Measurements from ENCODE around the gene ATAT1.

The ATAT1 gene

DNA sequence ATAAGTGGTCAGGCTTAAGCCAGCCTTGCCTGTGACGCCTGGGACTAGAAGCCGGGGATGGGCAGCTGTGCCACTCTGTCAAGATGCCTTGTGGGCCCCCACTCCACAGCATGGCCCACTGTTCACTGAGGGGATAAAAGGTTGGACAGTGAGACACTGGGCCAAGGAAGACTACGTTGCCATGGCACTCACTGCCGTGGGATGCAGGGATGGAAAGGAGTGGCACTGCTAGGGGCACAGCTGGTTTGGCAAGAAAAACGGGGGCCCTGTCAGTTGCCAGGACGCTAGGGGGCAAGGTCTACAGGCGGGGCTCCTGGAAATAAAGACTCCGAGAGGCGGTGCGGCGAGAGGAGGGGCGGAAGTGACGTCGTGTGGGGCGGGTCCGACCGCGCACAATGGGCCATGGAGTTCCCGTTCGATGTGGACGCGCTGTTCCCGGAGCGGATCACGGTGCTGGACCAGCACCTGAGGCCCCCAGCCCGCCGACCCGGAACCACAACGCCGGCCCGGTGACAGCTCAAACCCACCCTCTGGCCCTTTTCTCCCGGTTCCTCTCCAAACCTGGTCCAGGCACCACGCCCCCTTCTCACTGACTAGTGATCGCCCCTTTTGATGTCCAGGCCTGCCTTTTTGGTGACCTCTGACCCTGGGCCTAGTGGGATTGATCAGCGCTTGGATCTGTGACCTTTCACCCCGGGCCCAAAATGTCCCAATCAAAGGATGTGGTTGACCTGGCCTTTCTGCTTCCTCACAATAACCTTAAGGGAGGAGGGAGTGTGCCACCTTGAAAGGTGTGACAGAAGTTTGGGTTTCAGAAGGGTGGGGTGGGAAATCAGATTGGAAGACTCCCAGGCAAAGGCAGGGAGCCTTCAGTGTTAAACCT lies at the start of gene ATAT1:
Gene ATAT1, plus strand, starts transcription at position 391 of the 883 bp plus-strand sequence.
- peak; percentile 76 for DNase-seq (ENCODE audit: low read depth)

DNA sequence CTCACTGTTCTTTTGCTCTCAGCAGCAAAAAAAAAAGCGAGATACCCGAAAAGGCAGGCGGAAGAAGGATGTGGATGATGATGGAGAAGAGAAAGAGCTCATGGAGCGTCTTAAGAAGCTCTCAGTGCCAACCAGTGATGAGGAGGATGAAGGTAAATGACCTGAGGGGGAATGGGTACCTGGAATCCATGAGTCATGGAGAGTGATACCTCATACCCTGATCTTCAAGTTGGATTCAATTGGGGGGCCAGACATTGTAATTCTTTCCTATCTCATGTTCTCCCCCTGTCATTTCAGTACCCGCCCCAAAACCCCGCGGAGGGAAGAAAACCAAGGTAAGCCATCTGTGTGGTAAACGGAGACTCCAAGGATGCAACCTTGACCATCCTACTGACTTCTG lies 48.6 kb upstream of the ATAT1 start:
- no peak for DNase-seq (ENCODE audit: low read depth)

DNA sequence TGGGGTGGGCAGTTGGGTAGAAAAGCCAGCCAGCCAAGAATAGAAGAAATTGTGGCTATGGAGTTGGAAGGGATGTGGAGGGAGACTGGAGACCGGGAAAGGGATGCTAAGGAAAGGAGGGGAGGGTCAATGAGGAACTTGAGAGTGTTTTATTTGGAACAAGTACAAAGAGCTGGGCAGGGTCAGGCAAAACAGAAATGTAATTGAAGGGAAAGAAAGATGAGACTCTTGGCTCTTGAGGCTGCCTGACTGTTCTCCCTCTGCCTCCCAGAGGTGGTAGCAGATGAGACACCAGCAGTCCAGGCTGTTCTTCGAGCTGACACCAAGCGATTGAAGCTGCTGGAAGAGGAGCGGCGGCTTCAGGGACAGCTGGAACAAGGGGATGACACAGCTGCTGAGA lies 42.8 kb upstream of the ATAT1 start:
- DNase-seq (ENCODE audit: low read depth): no peak

DNA sequence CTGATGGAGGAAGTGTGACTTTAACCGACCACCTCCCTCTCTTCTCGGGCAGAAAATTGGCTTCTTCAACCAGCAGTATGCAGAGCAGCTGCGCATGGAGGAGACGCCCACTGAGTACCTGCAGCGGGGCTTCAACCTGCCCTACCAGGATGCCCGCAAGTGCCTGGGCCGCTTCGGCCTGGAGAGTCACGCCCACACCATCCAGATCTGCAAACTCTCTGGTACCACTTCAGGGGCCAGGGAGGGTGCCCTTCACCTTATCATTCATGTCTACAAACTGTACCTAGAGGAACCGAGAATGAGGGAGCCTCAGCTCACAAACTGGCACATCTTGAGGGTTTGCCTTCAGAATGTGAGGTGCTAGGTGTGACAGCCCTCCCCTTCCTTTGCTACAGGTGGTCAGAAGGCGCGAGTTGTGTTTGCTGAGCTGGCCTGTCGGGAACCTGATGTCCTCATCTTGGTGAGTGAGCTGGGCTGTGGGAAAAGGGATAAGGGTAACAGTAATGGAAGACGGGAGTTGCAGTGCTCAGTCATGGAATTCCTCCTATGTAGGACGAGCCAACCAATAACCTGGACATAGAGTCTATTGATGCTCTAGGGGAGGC lies 36.8 kb upstream of the ATAT1 start:
- DNase-seq (ENCODE audit: low read depth): no peak

DNA sequence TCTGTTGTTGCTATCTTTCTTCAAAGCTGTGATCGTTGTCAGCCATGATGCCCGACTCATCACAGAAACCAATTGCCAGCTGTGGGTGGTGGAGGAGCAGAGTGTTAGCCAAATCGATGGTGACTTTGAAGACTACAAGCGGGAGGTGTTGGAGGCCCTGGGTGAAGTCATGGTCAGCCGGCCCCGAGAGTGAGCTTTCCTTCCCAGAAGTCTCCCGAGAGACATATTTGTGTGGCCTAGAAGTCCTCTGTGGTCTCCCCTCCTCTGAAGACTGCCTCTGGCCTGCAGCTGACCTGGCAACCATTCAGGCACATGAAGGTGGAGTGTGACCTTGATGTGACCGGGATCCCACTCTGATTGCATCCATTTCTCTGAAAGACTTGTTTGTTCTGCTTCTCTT lies 36.2 kb upstream of the ATAT1 start:
- no peak for DNase-seq (ENCODE audit: low read depth)

DNA sequence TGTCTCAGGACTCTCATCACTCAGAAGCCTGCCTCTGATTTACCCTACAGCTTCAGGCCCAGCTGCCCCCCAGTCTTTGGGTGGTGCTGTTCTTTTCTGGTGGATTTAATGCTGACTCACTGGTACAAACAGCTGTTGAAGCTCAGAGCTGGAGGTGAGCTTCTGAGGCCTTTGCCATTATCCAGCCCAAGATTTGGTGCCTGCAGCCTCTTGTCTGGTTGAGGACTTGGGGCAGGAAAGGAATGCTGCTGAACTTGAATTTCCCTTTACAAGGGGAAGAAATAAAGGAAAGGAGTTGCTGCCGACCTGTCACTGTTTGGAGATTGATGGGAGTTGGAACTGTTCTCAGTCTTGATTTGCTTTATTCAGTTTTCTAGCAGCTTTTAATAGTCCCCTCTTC lies 35.7 kb upstream of the ATAT1 start:
- DNase-seq (ENCODE audit: low read depth): peak; percentile 73

DNA sequence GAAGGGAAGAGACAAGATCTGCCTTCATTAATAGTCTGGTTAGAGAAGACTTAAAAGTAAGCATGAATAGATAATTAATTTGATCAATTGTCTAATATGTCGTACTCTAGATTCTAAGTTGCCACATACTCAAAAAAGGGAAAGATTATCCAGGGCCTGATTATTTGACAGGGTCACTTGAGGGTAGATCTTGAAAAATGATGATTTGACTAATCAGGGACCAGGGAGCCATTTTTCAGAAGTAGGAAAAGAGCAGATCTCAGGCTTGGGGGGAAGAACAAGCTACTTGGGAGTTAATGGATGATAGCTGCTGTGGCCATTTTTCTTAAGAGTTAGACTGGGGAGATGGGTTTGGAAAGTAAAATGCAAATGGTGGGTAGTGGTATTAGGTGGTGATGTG lies 34.4 kb upstream of the ATAT1 start:
- no peak for DNase-seq (ENCODE audit: low read depth)

DNA sequence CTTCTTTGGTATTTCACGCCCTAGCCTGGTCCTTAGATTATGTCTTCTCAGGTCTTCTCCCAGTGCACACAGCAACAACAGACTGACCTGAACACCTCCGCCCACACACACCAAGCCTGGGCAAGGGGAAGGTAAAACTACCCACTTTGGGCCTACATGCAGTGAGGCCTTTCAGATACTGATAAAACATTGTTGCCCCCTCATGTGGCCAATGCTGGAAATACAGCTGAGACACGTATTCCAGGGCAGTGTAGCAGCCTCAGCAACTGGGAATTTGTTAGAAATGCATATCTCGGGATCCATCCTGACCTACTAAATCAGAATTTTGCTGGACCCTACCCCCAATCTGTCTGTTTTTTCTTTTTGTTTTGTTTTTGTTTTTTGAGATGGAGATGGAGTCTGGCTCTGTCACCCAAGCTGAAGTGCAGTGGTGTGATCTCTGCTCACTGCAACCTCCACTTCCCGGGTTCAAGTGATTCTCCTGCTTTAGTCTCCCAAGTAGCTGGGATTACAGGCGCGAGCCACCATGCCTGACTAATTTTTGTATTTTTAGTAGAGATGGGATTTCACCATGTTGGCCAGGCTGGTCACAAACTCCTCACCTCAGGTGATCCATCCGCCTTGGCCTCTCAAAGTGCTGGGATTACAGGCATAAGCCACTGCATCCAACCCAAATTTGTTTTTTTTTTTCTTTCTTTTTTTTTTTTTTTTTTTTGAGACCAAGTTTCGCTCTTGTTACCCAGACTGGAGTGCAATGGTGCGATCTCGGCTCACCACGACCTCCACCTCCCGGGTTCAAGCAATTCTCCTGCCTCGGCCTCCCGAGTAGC lies 29.1 kb upstream of the ATAT1 start:
- peak; percentile 78 for DNase-seq (ENCODE audit: low read depth)

DNA sequence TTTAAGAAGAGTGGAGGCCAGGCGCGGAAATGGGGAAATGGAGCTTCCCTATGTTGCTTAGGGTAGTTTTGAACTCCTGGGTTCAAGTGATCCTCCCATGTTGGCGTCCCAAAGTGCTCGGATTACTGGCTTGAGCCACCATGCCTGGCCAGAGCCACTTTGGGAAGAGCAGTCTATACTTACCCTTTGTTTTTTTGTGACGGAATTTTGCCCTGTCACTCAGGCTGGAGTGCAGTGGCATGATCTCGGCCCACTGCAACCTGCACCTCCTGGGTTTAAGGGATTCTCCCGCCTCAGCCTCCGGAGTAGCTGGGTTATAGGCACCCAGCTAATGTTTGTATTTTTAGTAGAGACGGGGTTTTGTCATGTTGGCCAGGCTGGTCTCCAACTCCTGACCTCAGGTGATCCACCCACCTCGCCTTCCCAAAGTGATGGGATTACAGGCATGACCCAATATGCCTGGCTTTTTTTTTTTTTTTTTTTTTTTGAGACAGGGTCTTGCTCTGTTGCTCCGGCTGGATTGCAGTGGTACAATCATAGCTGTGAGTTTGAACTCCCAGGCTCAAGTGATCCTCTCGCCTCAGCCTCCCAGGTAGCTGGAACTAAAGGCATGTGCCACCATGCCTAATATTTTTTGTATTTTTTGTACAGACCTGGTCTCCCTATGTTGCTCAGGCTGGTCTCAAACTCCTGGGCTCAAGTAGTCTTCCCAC lies 27.6 kb upstream of the ATAT1 start:
- no peak for DNase-seq (ENCODE audit: low read depth)

DNA sequence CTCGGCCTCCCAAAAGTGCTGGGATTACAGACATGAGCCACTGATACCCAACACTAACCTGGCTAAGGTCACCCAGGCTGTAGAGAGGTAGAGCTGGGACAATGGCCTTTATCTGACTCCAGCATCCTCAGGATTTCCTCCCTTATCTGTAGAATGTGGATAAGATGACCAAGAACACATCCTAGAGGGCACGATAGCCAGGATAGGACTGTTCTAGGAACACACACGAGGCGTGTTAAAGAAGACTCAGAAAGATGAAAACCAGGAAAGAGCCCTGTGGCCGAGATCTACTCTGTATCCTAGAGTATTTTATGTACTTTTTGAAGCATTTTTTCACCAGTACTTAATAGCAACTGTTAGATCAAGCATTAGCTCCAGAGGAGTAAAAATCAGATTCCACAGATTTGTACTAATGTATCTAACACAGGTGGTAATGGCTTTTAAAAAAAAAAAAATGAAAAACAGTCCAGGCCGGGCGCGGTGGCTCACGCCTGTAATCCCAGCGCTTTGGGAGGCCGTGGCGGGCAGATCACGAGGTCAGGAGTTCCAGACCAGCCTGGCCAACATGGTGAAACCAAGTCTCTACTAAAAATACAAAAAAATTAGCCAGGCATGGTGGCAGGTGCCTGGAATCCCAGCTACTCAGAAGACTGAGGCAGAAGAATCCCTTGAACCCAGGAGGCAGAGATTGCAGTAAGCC lies 26.9 kb upstream of the ATAT1 start:
- DNase-seq (ENCODE audit: low read depth): no peak

DNA sequence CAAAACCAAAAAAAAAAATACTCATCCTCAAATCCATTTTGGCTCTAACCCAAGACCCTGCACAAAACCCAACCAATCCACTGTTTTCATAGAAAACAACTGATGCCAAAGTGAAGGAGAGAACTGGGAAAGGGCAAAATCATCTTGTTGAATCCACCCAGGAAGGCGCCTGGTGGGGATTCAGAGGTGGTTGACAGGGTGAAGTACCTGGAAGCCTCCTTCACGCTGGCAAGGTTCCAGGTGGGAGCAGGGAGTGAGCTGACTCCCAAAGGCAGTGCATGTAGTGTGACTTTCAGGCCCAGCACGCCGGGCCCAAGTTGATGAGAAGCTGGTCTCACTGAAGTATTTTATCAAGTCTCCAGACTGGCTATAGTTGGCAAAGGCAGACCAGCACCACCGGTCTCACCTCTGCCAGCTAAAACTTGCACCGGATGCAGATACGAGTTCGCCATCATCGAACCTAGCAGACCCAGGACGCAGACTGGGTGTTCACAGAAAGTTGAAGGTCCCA lies 26.2 kb upstream of the ATAT1 start:
- no peak for DNase-seq (ENCODE audit: low read depth)

DNA sequence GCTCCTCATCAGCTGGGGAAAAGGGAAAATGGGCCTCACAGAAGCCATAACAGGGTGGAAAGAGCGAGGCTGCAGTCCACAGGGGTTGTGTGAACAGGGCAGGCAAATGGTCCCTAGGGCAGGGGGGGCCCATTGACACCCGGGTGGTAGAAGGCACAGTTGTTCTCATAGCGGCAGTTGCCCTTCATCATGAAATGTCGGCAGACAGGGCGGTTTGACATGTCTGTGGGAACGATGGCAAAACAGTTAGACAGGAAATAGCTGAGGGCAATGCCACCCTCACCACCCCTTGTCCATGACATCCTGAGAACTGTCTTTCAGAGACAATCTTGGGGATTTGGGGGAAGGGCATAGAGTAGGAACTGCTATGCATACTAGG lies 25.2 kb upstream of the ATAT1 start:
- DNase-seq (ENCODE audit: low read depth): no peak

DNA sequence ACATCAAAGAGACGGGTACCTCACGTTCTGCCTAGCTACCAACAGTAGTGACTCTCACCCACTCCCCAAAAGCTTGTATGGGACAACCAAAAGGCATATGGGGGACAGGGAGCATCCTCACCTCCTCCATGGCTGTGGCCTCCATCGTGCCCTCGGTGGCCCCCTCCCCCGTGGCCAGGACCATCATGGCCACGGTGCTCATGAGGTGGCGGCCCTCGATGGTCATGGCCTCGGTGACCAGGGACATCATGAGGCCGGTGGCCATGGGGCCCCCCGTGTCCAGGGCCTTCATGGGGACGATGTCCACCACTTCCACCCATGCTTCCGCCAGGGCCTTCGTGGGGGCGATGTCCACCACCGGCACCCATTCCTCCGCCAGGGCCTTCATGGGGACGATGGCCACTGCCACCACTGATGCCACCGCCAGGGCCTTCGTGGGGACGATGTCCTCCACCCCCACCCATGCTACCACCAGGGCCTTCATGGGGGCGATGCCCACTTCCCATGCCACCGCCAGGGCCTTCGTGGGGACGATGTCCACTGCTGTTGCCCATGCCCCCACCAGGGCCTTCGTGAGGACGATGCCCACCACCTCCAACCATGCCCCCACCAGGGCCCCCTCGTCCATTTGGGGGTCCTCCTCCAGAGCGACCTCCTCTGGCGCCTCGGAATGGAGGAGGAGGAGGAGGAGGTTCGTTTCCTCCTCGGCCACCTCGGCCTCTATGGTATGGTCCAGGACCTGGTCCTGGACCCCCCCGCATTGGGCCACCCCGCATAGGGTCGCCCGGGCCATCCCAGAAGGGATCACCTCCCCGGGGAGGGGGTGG lies 24.6 kb upstream of the ATAT1 start:
- no peak for DNase-seq (ENCODE audit: low read depth)

DNA sequence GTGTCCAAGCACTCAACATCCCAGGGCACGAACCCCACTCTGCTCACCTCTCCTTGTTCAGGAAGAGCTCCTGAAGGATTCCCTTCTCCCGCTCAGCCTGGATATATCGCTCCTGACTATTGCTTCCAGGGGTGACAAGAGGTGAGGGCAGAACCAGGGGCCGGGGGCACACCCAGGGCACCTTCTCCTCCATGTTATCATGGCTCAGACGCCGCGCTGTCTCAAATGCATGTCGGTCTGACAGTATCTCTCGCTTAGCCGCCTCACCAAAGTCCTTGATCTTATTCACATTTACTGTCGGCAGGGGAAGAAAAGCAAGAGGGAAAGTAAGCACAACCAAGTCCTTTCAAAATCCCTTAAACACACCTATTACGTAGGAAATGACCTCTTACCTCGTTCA lies 22.7 kb upstream of the ATAT1 start:
- no peak for DNase-seq (ENCODE audit: low read depth)

DNA sequence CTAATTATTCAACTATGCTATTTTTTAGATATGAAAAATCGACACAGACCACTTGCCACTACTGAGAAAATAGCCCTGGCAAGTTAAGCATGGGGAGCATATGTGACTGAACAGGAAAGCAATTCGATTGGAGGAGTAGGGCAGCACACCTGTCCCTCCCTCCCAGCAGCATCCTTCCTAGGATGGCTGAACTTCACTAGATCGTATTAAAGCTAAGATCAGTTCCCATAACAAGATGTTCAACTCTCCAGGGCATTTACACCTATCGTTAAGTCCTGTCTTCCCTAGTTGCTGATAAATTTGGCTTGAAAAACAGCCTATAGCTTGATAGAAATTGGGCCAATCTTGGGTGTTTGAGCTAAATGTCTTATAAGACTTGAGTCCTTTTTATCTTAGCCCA lies 16.6 kb upstream of the ATAT1 start:
- no peak for DNase-seq (ENCODE audit: low read depth)

DNA sequence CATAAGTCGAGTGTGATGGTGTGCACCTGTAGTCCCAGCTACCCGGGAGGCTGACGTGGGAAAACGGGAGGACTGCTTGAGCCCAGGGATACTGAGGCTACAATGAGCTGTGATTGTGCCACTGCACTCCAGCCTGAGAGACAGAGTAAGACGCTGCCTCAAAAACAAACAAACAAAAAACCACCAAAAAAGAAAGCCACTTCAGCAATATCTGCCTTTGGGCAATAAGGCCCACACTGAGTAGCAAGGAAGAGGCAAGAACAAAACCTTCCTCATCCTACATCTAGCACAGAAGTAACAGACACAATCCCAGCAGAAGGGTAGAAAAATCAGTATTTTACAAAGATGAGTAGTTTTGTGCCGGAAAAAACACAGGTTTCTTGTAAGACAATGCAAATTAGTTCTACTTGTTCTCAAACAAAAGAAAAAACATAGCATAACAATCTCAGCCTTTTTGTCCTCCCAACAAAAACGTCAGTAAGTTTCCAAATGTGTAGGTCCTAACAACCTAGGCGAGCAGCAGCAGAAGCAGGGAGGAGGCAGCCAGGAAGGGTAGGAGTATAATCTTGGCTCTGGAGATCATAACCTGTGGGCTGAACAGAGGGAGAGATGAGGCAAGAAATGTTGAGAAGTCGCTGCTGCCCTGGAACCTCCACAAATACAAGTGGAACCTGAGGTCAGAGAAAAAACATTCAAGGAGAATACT lies 15.4 kb upstream of the ATAT1 start:
- no peak for DNase-seq (ENCODE audit: low read depth)

DNA sequence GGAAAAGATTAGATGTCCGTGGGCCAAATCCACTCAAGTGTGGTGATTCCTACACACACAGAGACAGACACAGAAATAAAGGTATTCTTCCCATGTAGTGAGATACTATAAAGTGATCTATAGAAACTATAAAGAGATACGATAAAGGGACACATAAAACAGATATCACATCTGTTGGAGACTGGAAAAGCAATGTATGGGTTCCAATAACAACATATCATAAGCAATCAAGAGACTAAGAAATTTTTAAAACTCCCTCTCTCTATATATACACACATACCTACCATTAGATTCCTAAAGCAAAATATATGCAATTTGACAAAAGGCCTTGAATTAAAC lies 14.8 kb upstream of the ATAT1 start:
- DNase-seq (ENCODE audit: low read depth): no peak

DNA sequence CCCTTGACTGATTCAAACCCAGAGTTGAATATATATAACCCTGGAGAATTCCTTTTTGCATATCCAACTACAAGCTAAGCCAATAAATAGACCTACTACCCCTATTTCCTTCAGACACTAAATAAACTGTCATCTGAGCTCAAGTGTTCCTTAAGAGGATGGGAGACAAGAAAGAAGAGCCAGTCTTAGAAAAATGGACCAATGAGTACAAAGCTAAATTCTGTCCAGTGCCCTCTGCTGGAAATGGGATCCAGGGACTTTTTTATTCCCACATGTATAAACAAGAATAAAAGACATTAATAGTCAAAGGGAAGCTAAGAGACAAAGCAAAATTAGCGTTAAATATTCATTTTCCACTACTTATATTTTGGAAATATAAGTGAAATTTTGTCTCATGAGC lies 14.5 kb upstream of the ATAT1 start:
- DNase-seq (ENCODE audit: low read depth): peak; percentile 48

DNA sequence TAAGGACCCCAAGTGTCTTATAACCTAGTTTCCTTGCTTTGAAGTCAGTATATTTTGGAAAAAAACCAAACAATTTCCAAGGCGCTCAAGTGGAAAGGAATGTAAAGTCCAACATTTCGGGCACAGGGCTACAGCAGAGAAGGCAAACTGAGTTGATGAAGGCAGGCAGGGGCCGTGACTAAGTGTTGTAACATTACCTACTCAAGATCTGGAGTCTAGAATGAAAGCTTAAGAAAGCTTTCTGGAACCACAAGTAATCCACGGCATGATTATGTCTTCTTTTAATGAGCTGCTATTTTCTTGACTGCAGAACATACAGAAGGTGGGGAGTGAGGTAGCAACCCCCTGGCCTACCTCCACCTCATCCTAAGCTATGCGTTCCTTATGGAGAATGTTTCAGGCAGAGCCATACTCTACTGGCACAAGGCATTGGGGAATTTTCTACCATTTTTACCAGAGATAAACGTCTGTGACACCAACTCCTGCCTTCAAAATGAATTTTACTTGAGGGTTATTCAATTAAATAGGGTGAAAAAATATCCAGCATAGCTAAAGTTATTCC lies 13.9 kb upstream of the ATAT1 start:
- DNase-seq (ENCODE audit: low read depth): peak; percentile 77
